SH-SY5Y (cell line): ENCODE data around the gene RASAL2.

Source experiments
- GATA2 ChIP-seq: IDR thresholded peaks from 2 replicates; pipeline ENCODE4 v1.6.1; 2011; ENCODE audit warnings: mild to moderate bottlenecking, low read depth, low read length
- GATA3 ChIP-seq: IDR thresholded peaks from 2 replicates; pipeline ENCODE4 v1.6.1; 2011; ENCODE audit warnings: low read depth, mild to moderate bottlenecking, low read length, moderate library complexity

GRCh38 chr1:178052650-178053461, 41.0 kb upstream of the RASAL2 start:
- TF ChIP-seq GATA2, result no peak
- no peak for TF ChIP-seq GATA3
